Posterior vena cava (tissue), 2 donors: ENCODE data around the gene GHR. TPM values are rescaled to one million over a fixed set of nuclear protein-coding genes. Genes with fewer than 3 reads are reported as not detected.

Source experiments
- DNase-seq: peaks from one replicate; pipeline ENCODE4 v3.0.0-alpha.2; 2020; ENCODE audit warnings: low spot score
- intact Hi-C, 2 donors: fragments of 100-400 bp; cut with DNase I; formaldehyde crosslinking; loops; one replicate each; pipeline versions ENCODE4 v1.14.1 to v1.14.2; 2022 to 2023
- total RNA-seq, 2 donors: library from RNA; stranded (reverse); fragmentation: NEBNext Ultra II Directional; extraction: Animal tissue kit (Norgen Biotek cat#: 25700); gene quantifications; one replicate each; pipeline ENCODE4 v1.2.1, GENCODE V29; 2021
- donor health status: DM: yes; HTN: yes; CAD: no.
- donor health status: DM: yes; HTN: yes; CAD: no.

Gene GHR
- total RNA-seq, 2 donors from 2014 or later, result 11.4 TPM

- intact Hi-C loops, result no loop called here
- DNase-seq, result no peak
Observed at GRCh38 chr5:42506662-42507061, 83.4 kb downstream of the GHR start.

GRCh38 chr5:42507451-42508097, 84.3 kb downstream of the GHR start:
- no peak for DNase-seq
- intact Hi-C loops, result no loop called here

GRCh38 chr5:42513246-42513645, 90.0 kb downstream of the GHR start:
- intact Hi-C loops, result no loop called here
- DNase-seq, result no peak

- intact Hi-C loops, result no loop called here
- DNase-seq, result no peak
Observed at GRCh38 chr5:42514754-42515153, 91.5 kb downstream of the GHR start.

GRCh38 chr5:42515504-42515903, 92.3 kb downstream of the GHR start:
- DNase-seq, result no peak
- intact Hi-C loops, result no loop called here

GRCh38 chr5:42516282-42517042, 93.2 kb downstream of the GHR start:
- DNase-seq, result no peak
- intact Hi-C loops, result no loop called here

GRCh38 chr5:42517164-42517563, 93.9 kb downstream of the GHR start:
- intact Hi-C loops, result no loop called here
- no peak for DNase-seq

GRCh38 chr5:42518595-42519221, 95.5 kb downstream of the GHR start:
- no peak for DNase-seq
- intact Hi-C loops, result no loop called here

- intact Hi-C loops, result no loop called here
- no peak for DNase-seq
Observed at GRCh38 chr5:42520203-42520602, 97.0 kb downstream of the GHR start.

GRCh38 chr5:42520957-42521356, 97.7 kb downstream of the GHR start:
- DNase-seq, result no peak
- intact Hi-C loops, result no loop called here

GRCh38 chr5:42521406-42521805, 98.2 kb downstream of the GHR start:
- intact Hi-C loops, result no loop called here

GRCh38 chr5:42522783-42523182, 99.5 kb downstream of the GHR start:
- intact Hi-C loops, result no loop called here
- DNase-seq, result no peak

More at GRCh38 chr5:42521406-42521805, 98.2 kb downstream of the GHR start:
- no peak for DNase-seq

GRCh38 chr5:42526179-42526578, 102.9 kb downstream of the GHR start:
- intact Hi-C loops, result no loop called here

GRCh38 chr5:42531611-42532010, 108.4 kb downstream of the GHR start:
- intact Hi-C loops, result no loop called here
- no peak for DNase-seq

More at GRCh38 chr5:42526179-42526578, 102.9 kb downstream of the GHR start:
- DNase-seq, result no peak

- no peak for DNase-seq
- intact Hi-C loops, result no loop called here
Observed at GRCh38 chr5:42542106-42542505, 118.9 kb downstream of the GHR start.

- intact Hi-C loops, result no loop called here
- no peak for DNase-seq
Observed at GRCh38 chr5:42543774-42544173, 120.5 kb downstream of the GHR start.

- no peak for DNase-seq
- intact Hi-C loops, result no loop called here
Observed at GRCh38 chr5:42545038-42545437, 121.8 kb downstream of the GHR start.

GRCh38 chr5:42547141-42547540, 123.9 kb downstream of the GHR start:
- no peak for DNase-seq
- intact Hi-C loops, result no loop called here

GRCh38 chr5:42547894-42548293, 124.7 kb downstream of the GHR start:
- DNase-seq, result no peak
- intact Hi-C loops, result no loop called here

GRCh38 chr5:42552597-42552996, 129.4 kb downstream of the GHR start:
- intact Hi-C loops, result no loop called here
- DNase-seq, result no peak

GRCh38 chr5:42553461-42553860, 130.2 kb downstream of the GHR start:
- no peak for DNase-seq
- intact Hi-C loops, result no loop called here
